ENCODE data around the gene APBB2. TPM values are rescaled to one million over a fixed set of nuclear protein-coding genes. Genes with fewer than 3 reads are reported as not detected.
A peak's percentile ranks its signal among the peaks of the same experiment; 100 is the strongest.

The APBB2 gene
- total RNA-seq, 4 donors from 2014 or later = 12.2 to 29.2 (median 20.1) TPM

- Histone ChIP-seq H3K27ac (no peak overlapping the region), H3K4me1 (no peaks in the 10 kb centered on the region), H3K4me3 (no peak overlapping the region), H3K36me3 (no peaks in the 10 kb centered on the region), H3K9me3 (no peaks in the 10 kb centered on the region), H3K27me3 (no peaks in the 10 kb centered on the region)
- 86 to 93% methylated on average over 3 of the region's 3 CpGs for WGBS, 2 donors
- no peak for DNase-seq
- TF ChIP-seq, protein P1, sequence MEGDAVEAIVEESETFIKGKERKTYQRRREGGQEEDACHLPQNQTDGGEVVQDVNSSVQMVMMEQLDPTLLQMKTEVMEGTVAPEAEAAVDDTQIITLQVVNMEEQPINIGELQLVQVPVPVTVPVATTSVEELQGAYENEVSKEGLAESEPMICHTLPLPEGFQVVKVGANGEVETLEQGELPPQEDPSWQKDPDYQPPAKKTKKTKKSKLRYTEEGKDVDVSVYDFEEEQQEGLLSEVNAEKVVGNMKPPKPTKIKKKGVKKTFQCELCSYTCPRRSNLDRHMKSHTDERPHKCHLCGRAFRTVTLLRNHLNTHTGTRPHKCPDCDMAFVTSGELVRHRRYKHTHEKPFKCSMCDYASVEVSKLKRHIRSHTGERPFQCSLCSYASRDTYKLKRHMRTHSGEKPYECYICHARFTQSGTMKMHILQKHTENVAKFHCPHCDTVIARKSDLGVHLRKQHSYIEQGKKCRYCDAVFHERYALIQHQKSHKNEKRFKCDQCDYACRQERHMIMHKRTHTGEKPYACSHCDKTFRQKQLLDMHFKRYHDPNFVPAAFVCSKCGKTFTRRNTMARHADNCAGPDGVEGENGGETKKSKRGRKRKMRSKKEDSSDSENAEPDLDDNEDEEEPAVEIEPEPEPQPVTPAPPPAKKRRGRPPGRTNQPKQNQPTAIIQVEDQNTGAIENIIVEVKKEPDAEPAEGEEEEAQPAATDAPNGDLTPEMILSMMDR (IDR thresholded peaks at IDR 0.05) = no peak
- no peak for TF ChIP-seq POLR2A (IDR thresholded peaks at IDR 0.05)
- intact Hi-C loops (cut with DNase I) = no loop called here
Observed at GRCh38 chr4:41108481-41108880, 105.9 kb downstream of the APBB2 start.

GRCh38 chr4:41106694-41107419 lies 107.5 kb downstream of the APBB2 start:
- TF ChIP-seq POLR2A (IDR thresholded peaks at IDR 0.05) = no peak
- TF ChIP-seq, protein P1 (IDR thresholded peaks at IDR 0.05) = no peak
- no peaks in the 10 kb centered on the region for H3K9me3 ChIP-seq
- H3K4me3 ChIP-seq = no peak overlapping the region
- no peak overlapping the region for H3K27ac ChIP-seq
- no peaks in the 10 kb centered on the region for H3K27me3 ChIP-seq
- no peaks in the 10 kb centered on the region for H3K36me3 ChIP-seq
- WGBS, 2 donors = 86 to 98% methylated on average over 6 to 7 of the region's 7 CpGs
- intact Hi-C loops (cut with DNase I) = no loop called here
- H3K4me1 ChIP-seq = peaks cover 0 to 9% (median 0%) of the 10 kb centered on the region in 3 donors
- no peak for DNase-seq

GRCh38 chr4:41106081-41106480 lies 108.3 kb downstream of the APBB2 start:
- intact Hi-C loops (cut with DNase I) = no loop called here

DNA sequence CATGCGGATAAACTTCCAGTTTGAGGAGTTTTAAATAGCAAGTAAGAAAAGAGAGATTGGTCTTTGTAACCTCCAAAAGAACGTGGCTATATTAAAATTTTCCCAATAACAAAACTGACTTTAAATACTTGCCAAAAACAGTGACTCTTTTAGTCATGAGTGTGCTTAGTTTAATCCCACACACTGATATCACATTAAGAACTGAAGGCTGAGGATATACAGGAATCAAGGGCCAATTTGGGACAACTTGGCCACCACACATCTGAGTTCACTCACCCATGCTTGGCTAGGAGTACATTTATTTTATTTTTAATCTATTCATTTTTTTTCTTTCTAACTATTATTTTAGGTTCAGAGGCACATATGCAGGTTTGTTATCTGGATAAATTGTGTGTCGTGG lies 110.2 kb downstream of the APBB2 start:
- H3K9me3 ChIP-seq = no peaks in the 10 kb centered on the region
- DNase-seq = no peak
- H3K4me1 ChIP-seq = peaks cover 0 to 9% (median 0%) of the 10 kb centered on the region in 3 donors
- no peaks in the 10 kb centered on the region for H3K27me3 ChIP-seq
- H3K36me3 ChIP-seq = no peaks in the 10 kb centered on the region
- TF ChIP-seq, protein P1 (IDR thresholded peaks at IDR 0.05) = no peak
- no peak for TF ChIP-seq POLR2A (IDR thresholded peaks at IDR 0.05)
- intact Hi-C loops (cut with DNase I) = no loop called here
- H3K27ac ChIP-seq = peak overlapping the region in 1 of 4 donors; percentile 45
- no peak overlapping the region for H3K4me3 ChIP-seq
- WGBS, 2 donors = 61 to 66% methylated on average over 3 of the region's 3 CpGs

More at GRCh38 chr4:41106081-41106480, 108.3 kb downstream of the APBB2 start:
- H3K9me3 ChIP-seq = no peaks in the 10 kb centered on the region
- peaks cover 0 to 9% (median 0%) of the 10 kb centered on the region in 3 donors for H3K4me1 ChIP-seq
- no peak overlapping the region for H3K27ac ChIP-seq
- H3K4me3 ChIP-seq = no peak overlapping the region
- TF ChIP-seq, protein P1 (IDR thresholded peaks at IDR 0.05) = no peak
- TF ChIP-seq POLR2A (IDR thresholded peaks at IDR 0.05) = no peak
- DNase-seq = no peak
- H3K36me3 ChIP-seq = no peaks in the 10 kb centered on the region
- no peaks in the 10 kb centered on the region for H3K27me3 ChIP-seq

GRCh38 chr4:41103657-41104056 lies 110.7 kb downstream of the APBB2 start:
- Histone ChIP-seq H3K4me3 (no peak overlapping the region), H3K27me3 (no peaks in the 10 kb centered on the region), H3K9me3 (no peaks in the 10 kb centered on the region), H3K36me3 (no peaks in the 10 kb centered on the region), H3K27ac (peak overlapping the region in 1 of 4 donors; percentile 45), H3K4me1 (peaks cover 0 to 10% (median 0%) of the 10 kb centered on the region in 3 donors)
- DNase-seq = no peak
- WGBS, 2 donors = 56 to 67% methylated on average over 3 of the region's 3 CpGs
- TF ChIP-seq, protein P1 (IDR thresholded peaks at IDR 0.05) = no peak
- TF ChIP-seq POLR2A (IDR thresholded peaks at IDR 0.05) = no peak
- intact Hi-C loops (cut with DNase I) = no loop called here
